CD4-positive, alpha-beta T cell treated with Interleukin-2 at 100 ng/mL for 4 hours (primary cell): ENCODE measurements around the gene AMZ1.
"Not testable (repeated sequence)": the region's sequence is repeated elsewhere in the genome, so short reads cannot be mapped to it uniquely, and the experiment has no call there.

Source experiments
- DNase-seq: peaks from one replicate; pipeline ENCODE4 v3.0.0-alpha.2; 2020; ENCODE audit warnings: low spot score

The AMZ1 gene

GRCh38 chr7:2728316-2729030 is 40.5 kb downstream of the AMZ1 start:
- no peak for DNase-seq

GRCh38 chr7:2729031-2729892 is 41.3 kb downstream of the AMZ1 start:
- DNase-seq = no peak

- DNase-seq = no peak
Measured at GRCh38 chr7:2729893-2730716, 42.1 kb downstream of the AMZ1 start.

- DNase-seq = no peak
Measured at GRCh38 chr7:2730846-2731770, 43.1 kb downstream of the AMZ1 start.

- no peak for DNase-seq
Measured at GRCh38 chr7:2732388-2732787, 44.4 kb downstream of the AMZ1 start.

GRCh38 chr7:2732959-2733584 is 45.1 kb downstream of the AMZ1 start:
- no peak for DNase-seq

GRCh38 chr7:2734084-2734686 is 46.2 kb downstream of the AMZ1 start:
- DNase-seq = no peak

GRCh38 chr7:2734751-2735571 is 47.0 kb downstream of the AMZ1 start:
- no peak for DNase-seq

GRCh38 chr7:2735744-2736143 is 47.7 kb downstream of the AMZ1 start:
- no peak for DNase-seq

GRCh38 chr7:2736411-2736914 is 48.5 kb downstream of the AMZ1 start:
- DNase-seq = no peak

GRCh38 chr7:2737005-2737743 is 49.2 kb downstream of the AMZ1 start:
- not testable (repeated sequence) for DNase-seq

- DNase-seq = no peak
Measured at GRCh38 chr7:2737771-2738540, 50.0 kb downstream of the AMZ1 start.

GRCh38 chr7:2738766-2739549 is 51.0 kb downstream of the AMZ1 start:
- no peak for DNase-seq

- DNase-seq = not testable (repeated sequence)
Measured at GRCh38 chr7:2743523-2744185, 55.7 kb downstream of the AMZ1 start.

- not testable (repeated sequence) for DNase-seq
Measured at GRCh38 chr7:2748684-2749083, 60.7 kb downstream of the AMZ1 start.

GRCh38 chr7:2750004-2750407 is 62.0 kb downstream of the AMZ1 start:
- DNase-seq = no peak
